Head of caudate nucleus (tissue), 42 donors: ENCODE results near the gene CSNK2A1.
"Not testable (repeated sequence)": the region's sequence is repeated elsewhere in the genome, so short reads cannot be mapped to it uniquely, and the experiment has no call there.

Experiments used
- DNase-seq, 42 donors: peaks; one replicate each; pipeline versions ENCODE4 v3.0.0 to v3.0.0-alpha.2; 2020 to 2021; ENCODE audit warnings: mixed read lengths in 7 of 42
- intact Hi-C: fragments of 100-400 bp; cut with DNase I; formaldehyde crosslinking; loops from one replicate; pipeline ENCODE4 v1.15.0; 2022

The CSNK2A1 gene

DNA sequence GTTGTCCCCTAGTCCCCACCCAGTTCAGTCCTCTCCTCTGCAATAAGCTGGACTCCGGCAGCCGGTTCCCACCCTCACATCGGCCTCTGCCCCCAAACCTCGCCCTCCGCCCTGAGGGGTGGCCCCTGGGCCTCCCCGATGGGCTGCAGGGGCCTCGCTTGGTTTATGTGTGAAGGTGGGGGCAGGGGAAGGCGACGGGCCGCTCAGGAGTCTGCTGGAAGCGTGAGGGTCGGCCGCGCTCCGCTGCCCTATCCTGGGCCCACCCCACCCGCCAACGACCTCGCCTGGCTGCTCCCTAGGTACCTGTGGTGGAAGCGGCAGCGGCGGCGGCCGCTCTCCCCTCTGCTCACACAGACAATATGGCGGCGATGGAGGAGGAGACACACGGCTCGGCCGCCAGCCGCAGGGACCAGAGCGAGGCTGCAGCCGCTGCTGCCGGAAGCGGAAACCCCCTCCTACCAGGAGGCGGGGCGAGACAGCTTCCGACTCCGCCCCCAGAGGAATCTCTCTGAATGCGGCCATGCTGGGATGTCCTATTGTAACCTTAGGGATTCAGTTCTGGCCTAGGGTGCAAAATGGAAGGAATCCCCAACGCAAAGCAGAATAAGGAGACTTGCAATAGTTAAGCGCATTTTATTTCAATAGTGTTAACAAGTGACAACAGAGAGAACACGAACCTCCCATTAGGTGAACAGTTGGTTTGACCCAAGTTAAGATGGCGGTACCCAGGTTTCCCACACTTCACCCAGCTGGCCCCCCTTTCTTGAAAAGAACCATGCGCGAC lies at the start of gene CSNK2A1:
Gene CSNK2A1, minus strand, starts transcription at position 422 of the 784 bp plus-strand sequence. CDS start 35,239 bp downstream, outside the sequence.
- peak; percentile 87 to 98 (median 96) for DNase-seq
- intact Hi-C loops = no loop called here

GRCh38 chr20:592506-592905 lies 48.9 kb upstream of the CSNK2A1 start:
- intact Hi-C loops = no loop called here
- no peak for DNase-seq

GRCh38 chr20:591941-592340 lies 48.4 kb upstream of the CSNK2A1 start:
- intact Hi-C loops = no loop called here
- DNase-seq = no peak

GRCh38 chr20:588932-589672 lies 45.5 kb upstream of the CSNK2A1 start:
- intact Hi-C loops = no loop called here
- DNase-seq = no peak

DNA sequence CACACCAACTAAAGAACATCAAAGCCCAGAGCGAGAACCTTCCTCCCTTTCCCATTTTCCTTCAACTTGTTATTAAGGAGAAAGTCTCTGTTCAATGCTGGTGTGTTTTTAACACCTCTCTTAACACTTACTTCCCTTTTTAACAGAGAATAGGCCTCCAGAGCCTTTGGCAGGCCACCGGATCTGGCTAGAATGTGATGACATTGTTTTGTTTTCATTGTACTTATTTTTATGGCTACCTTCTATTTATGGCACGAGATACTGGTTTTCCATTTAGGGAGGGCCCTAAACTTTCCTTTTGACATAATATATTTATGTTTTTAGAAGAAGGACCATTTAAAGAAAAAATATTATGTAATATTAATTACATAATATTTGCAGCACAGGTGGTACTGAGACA lies 44.9 kb upstream of the CSNK2A1 start:
- intact Hi-C loops = no loop called here
- DNase-seq = no peak

- intact Hi-C loops = no loop called here
- no peak for DNase-seq
Measured at GRCh38 chr20:584971-585301, 41.3 kb upstream of the CSNK2A1 start.

GRCh38 chr20:584161-584970 lies 40.8 kb upstream of the CSNK2A1 start:
- intact Hi-C loops = no loop called here
- peak in 15 of 42 donors; percentile 3 to 58 (median 27) for DNase-seq

- DNase-seq = no peak
- intact Hi-C loops = no loop called here
Measured at GRCh38 chr20:582204-582603, 38.6 kb upstream of the CSNK2A1 start.

- intact Hi-C loops = not testable (repeated sequence)
Measured at GRCh38 chr20:578940-579690, 35.5 kb upstream of the CSNK2A1 start.

DNA sequence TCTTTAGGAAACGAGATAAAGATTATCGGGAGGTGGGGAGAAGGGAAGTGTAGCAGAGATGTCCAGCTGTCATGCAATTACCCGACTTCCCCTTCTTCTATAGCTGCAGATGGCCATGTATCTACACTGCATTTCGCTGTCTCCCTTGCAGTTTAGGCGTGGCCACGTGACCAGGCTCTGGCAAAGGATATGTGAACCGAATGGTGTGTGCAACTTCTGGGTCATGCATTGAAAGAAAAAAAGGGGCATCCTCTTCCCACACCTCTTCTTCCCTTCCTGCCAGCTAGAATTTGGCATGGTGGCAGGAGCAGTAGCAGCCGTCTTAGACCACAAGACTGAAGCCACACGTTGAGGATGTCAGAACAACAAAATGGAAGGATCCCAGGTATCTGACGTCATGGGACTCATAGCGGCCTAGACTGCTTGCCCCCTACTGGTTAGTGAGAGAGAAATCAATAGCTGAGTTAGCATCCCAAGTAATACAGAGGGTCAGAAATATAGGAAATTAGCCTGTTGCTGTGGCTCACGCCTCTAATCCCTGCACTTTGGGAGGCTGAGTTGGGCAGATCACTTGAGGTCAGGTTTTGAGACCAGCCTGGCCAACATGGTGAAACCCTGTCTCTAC lies 33.7 kb upstream of the CSNK2A1 start:
- no peak for DNase-seq
- intact Hi-C loops = no loop called here

More at GRCh38 chr20:578940-579690, 35.5 kb upstream of the CSNK2A1 start:
- DNase-seq = not testable (repeated sequence)

GRCh38 chr20:576156-576555 lies 32.6 kb upstream of the CSNK2A1 start:
- intact Hi-C loops = no loop called here
- peak in 2 of 42 donors; percentile 8 to 46 for DNase-seq

- intact Hi-C loops = no loop called here
- DNase-seq = no peak
Measured at GRCh38 chr20:575230-575629, 31.6 kb upstream of the CSNK2A1 start.

GRCh38 chr20:574297-574942 lies 30.8 kb upstream of the CSNK2A1 start:
- intact Hi-C loops = no loop called here
- DNase-seq = no peak

- no peak for DNase-seq
- intact Hi-C loops = no loop called here
Measured at GRCh38 chr20:573414-574296, 30.1 kb upstream of the CSNK2A1 start.

DNA sequence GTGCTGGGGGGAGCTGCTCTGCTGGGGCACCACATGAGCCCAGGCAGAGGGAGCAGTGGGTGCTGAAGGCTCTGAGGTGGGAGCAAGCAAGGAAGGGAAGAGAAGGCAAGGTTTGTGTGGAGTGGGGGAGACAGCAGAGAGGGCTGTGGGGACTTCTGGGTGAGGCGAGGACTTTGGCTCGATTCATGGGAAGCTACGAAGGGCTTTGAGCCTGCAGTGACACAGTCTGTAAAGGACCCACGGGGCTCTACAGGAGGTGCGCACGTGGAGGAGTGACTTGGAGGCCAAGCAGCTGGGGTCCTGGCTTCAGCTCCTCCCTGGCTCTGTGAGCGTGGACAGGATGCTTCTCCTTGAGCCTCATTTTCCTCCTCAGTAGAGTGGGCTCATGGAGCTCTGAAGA lies 29.1 kb upstream of the CSNK2A1 start:
- DNase-seq = no peak
- intact Hi-C loops = no loop called here

DNA sequence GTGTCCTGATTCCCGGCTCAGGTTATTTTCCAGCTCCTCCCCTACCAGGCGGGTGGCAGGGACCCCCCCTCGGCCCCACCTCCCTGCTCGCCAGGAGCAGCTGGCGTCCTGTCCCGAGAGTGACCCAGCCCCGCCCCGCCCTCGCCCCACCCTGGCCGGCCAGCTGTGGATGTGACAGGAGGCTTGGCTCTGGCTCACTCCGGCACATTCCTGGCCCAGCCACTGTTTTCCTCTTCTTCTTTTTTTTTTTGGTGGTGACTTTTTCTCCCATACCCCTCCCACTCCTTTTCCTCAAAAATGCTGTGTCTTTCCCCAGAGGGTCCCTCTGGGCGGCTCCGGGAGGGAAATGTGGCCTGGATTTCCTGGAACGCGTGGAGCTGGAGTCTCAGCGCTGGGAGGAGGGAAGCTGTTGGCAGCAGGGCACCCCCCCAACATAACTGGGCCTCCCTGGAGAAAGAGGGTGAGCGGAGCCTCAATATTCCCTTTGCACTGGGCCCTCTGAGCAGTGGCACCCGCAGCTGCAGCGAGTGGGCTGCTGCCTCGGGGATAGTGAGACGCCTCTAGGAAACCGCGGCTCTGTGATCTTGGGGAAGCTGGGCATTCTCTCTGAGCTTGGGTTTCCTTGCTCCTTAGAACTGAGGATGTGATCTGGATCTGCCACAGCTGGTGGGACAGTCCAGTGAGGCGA lies 28.3 kb upstream of the CSNK2A1 start:
- intact Hi-C loops = no loop called here
- DNase-seq = no peak
